ENCODE results near the gene KLC1. TPM values are rescaled to one million over a fixed set of nuclear protein-coding genes. Genes with fewer than 3 reads are reported as not detected.

The KLC1 gene
- total RNA-seq, 1 experiment from 2014 or later, result 306 TPM

- Histone ChIP-seq H3F3A (ENCODE audit: low read length, unreplicated experiment) (no peaks in the 10 kb centered on the region), H3K9ac (ENCODE audit: low read length) (no peak overlapping the region), H2AFZ (ENCODE audit: low read length) (no peak overlapping the region), H3K79me2 (ENCODE audit: low read length) (no peaks in the 10 kb centered on the region), H3K4me2 (ENCODE audit: low read length) (no peak overlapping the region), H3K4me1 (ENCODE audit: insufficient read depth, low read length) (no peaks in the 10 kb centered on the region), H3K27me3 (ENCODE audit: low read length) (no peaks in the 10 kb centered on the region), H3K27ac (ENCODE audit: low read length) (no peak overlapping the region), H3K4me3 (ENCODE audit: low read length) (no peak overlapping the region), H3K9me3 (ENCODE audit: low read length) (no peaks in the 10 kb centered on the region), H3K9me2 (replicated peaks; ENCODE audit: low read length) (no peaks in the 10 kb centered on the region), H3K36me3 (ENCODE audit: low read depth, low read length) (peaks cover 9% of the 10 kb centered on the region; the same call in 1 of the 2 replicates), H4K20me1 (ENCODE audit: low read length) (no peaks in the 10 kb centered on the region)
- POLR2A ChIA-PET (ENCODE audit: unreplicated experiment), result no interaction called here
- peak; percentile 39 for DNase-seq
- intact Hi-C loops (cut with micrococcal nuclease), result no loop called here
- CTCF ChIA-PET, result no interaction called here
- BruUV-seq (replicated peaks), result no TSS peak
- peak; percentile 74 for ATAC-seq
- no peak for TF ChIP-seq EZH2phosphoT487 (IDR thresholded peaks at IDR 0.05; ENCODE audit: borderline replicate concordance, low read length)
- no peak for TF ChIP-seq EZH2 (IDR thresholded peaks at IDR 0.05; ENCODE audit: low read length, unreplicated experiment)
- TF ChIP-seq CTCF (conservative IDR thresholded peaks at IDR 0.05; ENCODE audit: low read depth, low read length), result no peak
These were observed 104.6 kb downstream of the KLC1 start for GRCh38 chr14:103733651-103734050.

GRCh38 chr14:103734081-103734888 lies 105.3 kb downstream of the KLC1 start:
- H3K27ac ChIP-seq (ENCODE audit: low read length), result no peak overlapping the region
- H3K9me2 ChIP-seq (replicated peaks; ENCODE audit: low read length), result no peaks in the 10 kb centered on the region
- no peak overlapping the region for H3K4me2 ChIP-seq (ENCODE audit: low read length)
- H3K36me3 ChIP-seq (ENCODE audit: low read depth, low read length), result peaks cover 9% of the 10 kb centered on the region; the same call in 1 of the 2 replicates
- no peaks in the 10 kb centered on the region for H3K79me2 ChIP-seq (ENCODE audit: low read length)
- TF ChIP-seq CTCF (conservative IDR thresholded peaks at IDR 0.05; ENCODE audit: low read depth, low read length) (no peak), EZH2phosphoT487 (IDR thresholded peaks at IDR 0.05; ENCODE audit: borderline replicate concordance, low read length) (no peak), EZH2 (IDR thresholded peaks at IDR 0.05; ENCODE audit: low read length, unreplicated experiment) (no peak)
- H3K9me3 ChIP-seq (ENCODE audit: low read length), result no peaks in the 10 kb centered on the region
- H3K4me1 ChIP-seq (ENCODE audit: insufficient read depth, low read length), result no peaks in the 10 kb centered on the region
- BruUV-seq (replicated peaks), result TSS peak; percentile 13
- CTCF ChIA-PET, result no interaction called here
- H3K27me3 ChIP-seq (ENCODE audit: low read length), result no peaks in the 10 kb centered on the region
- H3F3A ChIP-seq (ENCODE audit: low read length, unreplicated experiment), result no peaks in the 10 kb centered on the region
- no peak overlapping the region for H3K4me3 ChIP-seq (ENCODE audit: low read length)
- H3K9ac ChIP-seq (ENCODE audit: low read length), result no peak overlapping the region
- intact Hi-C loops (cut with micrococcal nuclease), result no loop called here
- ATAC-seq (peak; percentile 6; the same call in 1 of the 2 replicates), DNase-seq (no peak)
- H4K20me1 ChIP-seq (ENCODE audit: low read length), result no peaks in the 10 kb centered on the region
- POLR2A ChIA-PET (ENCODE audit: unreplicated experiment), result no interaction called here
- H2AFZ ChIP-seq (ENCODE audit: low read length), result no peak overlapping the region

DNA sequence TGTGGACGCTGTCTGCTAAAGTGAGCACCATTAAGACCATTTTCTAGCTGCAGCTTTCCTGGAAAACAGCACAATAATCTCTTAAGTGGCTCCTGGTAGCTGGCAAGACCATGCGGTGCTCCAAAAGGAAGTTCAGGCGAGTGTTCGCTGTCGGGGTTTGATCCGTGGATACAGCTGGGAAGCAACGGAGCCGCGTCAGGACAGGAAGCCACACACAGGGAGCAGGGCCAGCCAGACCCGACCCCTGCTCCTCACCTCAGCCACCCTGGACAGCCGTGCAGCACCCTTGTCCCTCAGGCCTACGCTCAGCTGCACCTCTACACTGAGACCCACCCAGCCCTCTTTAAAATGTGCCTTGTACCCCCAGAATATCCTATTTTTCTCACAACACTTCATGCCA lies 106.0 kb downstream of the KLC1 start:
- POLR2A ChIA-PET (ENCODE audit: unreplicated experiment), result no interaction called here
- CTCF ChIA-PET, result no interaction called here

More for the DNA sequence above, 106.0 kb downstream of the KLC1 start:
- Histone ChIP-seq H3K27ac (ENCODE audit: low read length) (no peak overlapping the region), H3K4me3 (ENCODE audit: low read length) (no peak overlapping the region), H3K9me2 (replicated peaks; ENCODE audit: low read length) (no peaks in the 10 kb centered on the region), H3K4me2 (ENCODE audit: low read length) (no peak overlapping the region), H4K20me1 (ENCODE audit: low read length) (no peaks in the 10 kb centered on the region), H3K9ac (ENCODE audit: low read length) (no peak overlapping the region), H2AFZ (ENCODE audit: low read length) (no peak overlapping the region), H3F3A (ENCODE audit: low read length, unreplicated experiment) (no peaks in the 10 kb centered on the region), H3K9me3 (ENCODE audit: low read length) (no peaks in the 10 kb centered on the region), H3K27me3 (ENCODE audit: low read length) (no peaks in the 10 kb centered on the region), H3K79me2 (ENCODE audit: low read length) (no peaks in the 10 kb centered on the region), H3K4me1 (ENCODE audit: insufficient read depth, low read length) (no peaks in the 10 kb centered on the region), H3K36me3 (ENCODE audit: low read depth, low read length) (peaks cover 9% of the 10 kb centered on the region; the same call in 1 of the 2 replicates)
- ATAC-seq (no peak), DNase-seq (no peak)
- intact Hi-C loops (cut with micrococcal nuclease), result no loop called here
- no peak for TF ChIP-seq EZH2 (IDR thresholded peaks at IDR 0.05; ENCODE audit: low read length, unreplicated experiment)
- TF ChIP-seq CTCF (conservative IDR thresholded peaks at IDR 0.05; ENCODE audit: low read depth, low read length), result no peak
- no peak for TF ChIP-seq EZH2phosphoT487 (IDR thresholded peaks at IDR 0.05; ENCODE audit: borderline replicate concordance, low read length)
- no TSS peak for BruUV-seq (replicated peaks)

Measured in PC-3 (cell line).